Mucosa of stomach (tissue), 1 donor: ENCODE measurements around the gene FRMD5.

Experiments
- H3K27me3 ChIP-seq: one replicate; pipeline ENCODE4 v1.7.0; 2013; ENCODE audit warnings: mild to moderate bottlenecking, low read length; ENCODE audit not compliant: control insufficient read depth, insufficient read depth
- H3K36me3 ChIP-seq: one replicate; pipeline ENCODE4 v1.7.0; 2013; ENCODE audit warnings: low read length; ENCODE audit not compliant: control insufficient read depth, insufficient read depth
- H3K4me1 ChIP-seq: one replicate; pipeline ENCODE4 v1.7.0; 2013; ENCODE audit warnings: mild to moderate bottlenecking, low read length; ENCODE audit not compliant: control insufficient read depth, insufficient read depth
- H3K4me3 ChIP-seq: one replicate; pipeline ENCODE4 v1.7.0; 2013; ENCODE audit warnings: low read length
- H3K9ac ChIP-seq: one replicate; pipeline ENCODE4 v1.7.0; 2013; ENCODE audit warnings: mild to moderate bottlenecking, low read length, moderate library complexity
- H3K9me3 ChIP-seq: one replicate; pipeline ENCODE4 v1.7.0; 2013; ENCODE audit warnings: mild to moderate bottlenecking, low read length, moderate library complexity; ENCODE audit not compliant: control insufficient read depth
- donor health status: Pancreatic carcinoma.

The FRMD5 gene

GRCh38 chr15:43931119-43931518 lies 264.0 kb downstream of the FRMD5 start:
- no peaks in the 10 kb centered on the region for H3K4me1 ChIP-seq
- no peak overlapping the region for H3K4me3 ChIP-seq
- H3K27me3 ChIP-seq = no peaks in the 10 kb centered on the region
- no peaks in the 10 kb centered on the region for H3K9me3 ChIP-seq
- no peaks in the 10 kb centered on the region for H3K36me3 ChIP-seq
- no peak overlapping the region for H3K9ac ChIP-seq

- no peaks in the 10 kb centered on the region for H3K4me1 ChIP-seq
- no peaks in the 10 kb centered on the region for H3K27me3 ChIP-seq
- H3K4me3 ChIP-seq = no peak overlapping the region
- no peaks in the 10 kb centered on the region for H3K36me3 ChIP-seq
- H3K9me3 ChIP-seq = no peaks in the 10 kb centered on the region
- no peak overlapping the region for H3K9ac ChIP-seq
Observed at GRCh38 chr15:43930556-43930955, 264.5 kb downstream of the FRMD5 start.

GRCh38 chr15:43930079-43930478 lies 265.0 kb downstream of the FRMD5 start:
- Histone ChIP-seq H3K4me3 (no peak overlapping the region), H3K36me3 (no peaks in the 10 kb centered on the region), H3K9ac (no peak overlapping the region), H3K4me1 (no peaks in the 10 kb centered on the region), H3K9me3 (no peaks in the 10 kb centered on the region), H3K27me3 (no peaks in the 10 kb centered on the region)

GRCh38 chr15:43928152-43928551 lies 266.9 kb downstream of the FRMD5 start:
- no peaks in the 10 kb centered on the region for H3K36me3 ChIP-seq
- H3K4me3 ChIP-seq = no peak overlapping the region
- no peaks in the 10 kb centered on the region for H3K9me3 ChIP-seq
- no peaks in the 10 kb centered on the region for H3K4me1 ChIP-seq
- no peaks in the 10 kb centered on the region for H3K27me3 ChIP-seq
- H3K9ac ChIP-seq = no peak overlapping the region

- Histone ChIP-seq H3K4me3 (no peak overlapping the region), H3K36me3 (no peaks in the 10 kb centered on the region), H3K9ac (no peak overlapping the region), H3K9me3 (no peaks in the 10 kb centered on the region), H3K4me1 (no peaks in the 10 kb centered on the region), H3K27me3 (no peaks in the 10 kb centered on the region)
Observed at GRCh38 chr15:43927203-43927602, 267.9 kb downstream of the FRMD5 start.

GRCh38 chr15:43923553-43923952 lies 271.5 kb downstream of the FRMD5 start:
- Histone ChIP-seq H3K4me3 (no peak overlapping the region), H3K36me3 (no peaks in the 10 kb centered on the region), H3K9ac (no peak overlapping the region), H3K4me1 (no peaks in the 10 kb centered on the region), H3K9me3 (no peaks in the 10 kb centered on the region), H3K27me3 (no peaks in the 10 kb centered on the region)

GRCh38 chr15:43922021-43922420 lies 273.1 kb downstream of the FRMD5 start:
- H3K27me3 ChIP-seq = no peaks in the 10 kb centered on the region
- no peaks in the 10 kb centered on the region for H3K4me1 ChIP-seq
- H3K9ac ChIP-seq = no peak overlapping the region
- no peak overlapping the region for H3K4me3 ChIP-seq
- H3K36me3 ChIP-seq = no peaks in the 10 kb centered on the region
- no peaks in the 10 kb centered on the region for H3K9me3 ChIP-seq

GRCh38 chr15:43920815-43921214 lies 274.3 kb downstream of the FRMD5 start:
- no peak overlapping the region for H3K9ac ChIP-seq

GRCh38 chr15:43920254-43920600 lies 274.8 kb downstream of the FRMD5 start:
- Histone ChIP-seq H3K36me3 (no peaks in the 10 kb centered on the region), H3K4me1 (no peaks in the 10 kb centered on the region), H3K9me3 (no peaks in the 10 kb centered on the region), H3K27me3 (no peaks in the 10 kb centered on the region), H3K4me3 (no peak overlapping the region), H3K9ac (no peak overlapping the region)

More at GRCh38 chr15:43920815-43921214, 274.3 kb downstream of the FRMD5 start:
- Histone ChIP-seq H3K36me3 (no peaks in the 10 kb centered on the region), H3K27me3 (no peaks in the 10 kb centered on the region), H3K4me1 (no peaks in the 10 kb centered on the region), H3K9me3 (no peaks in the 10 kb centered on the region), H3K4me3 (no peak overlapping the region)

GRCh38 chr15:43919540-43920253 lies 275.4 kb downstream of the FRMD5 start:
- Histone ChIP-seq H3K9ac (no peak overlapping the region), H3K4me3 (no peak overlapping the region), H3K36me3 (no peaks in the 10 kb centered on the region), H3K9me3 (no peaks in the 10 kb centered on the region), H3K27me3 (no peaks in the 10 kb centered on the region), H3K4me1 (no peaks in the 10 kb centered on the region)

GRCh38 chr15:43918717-43919116 lies 276.4 kb downstream of the FRMD5 start:
- Histone ChIP-seq H3K9ac (no peak overlapping the region), H3K4me1 (no peaks in the 10 kb centered on the region), H3K9me3 (no peaks in the 10 kb centered on the region), H3K36me3 (no peaks in the 10 kb centered on the region), H3K27me3 (no peaks in the 10 kb centered on the region), H3K4me3 (no peak overlapping the region)

- H3K9me3 ChIP-seq = no peaks in the 10 kb centered on the region
- no peaks in the 10 kb centered on the region for H3K4me1 ChIP-seq
- no peak overlapping the region for H3K9ac ChIP-seq
- H3K4me3 ChIP-seq = no peak overlapping the region
- no peaks in the 10 kb centered on the region for H3K36me3 ChIP-seq
- no peaks in the 10 kb centered on the region for H3K27me3 ChIP-seq
Observed at GRCh38 chr15:43916326-43916660, 278.8 kb downstream of the FRMD5 start.
